ENCODE data around the gene SIRT2.

SIRT2 gene

GRCh38 chr19:38915329-38916321 is 16.2 kb upstream of the SIRT2 start:
- Histone ChIP-seq H4K20me1 (ENCODE audit: insufficient read depth, low read length, poor library complexity, severe bottlenecking) (no peaks in the 10 kb centered on the region), H3K27me3 (ENCODE audit: insufficient read depth, low read length, poor library complexity, severe bottlenecking) (no peaks in the 10 kb centered on the region), H3K4me1 (ENCODE audit: insufficient read depth, low read length, poor library complexity, severe bottlenecking) (peaks cover 7% of the 10 kb centered on the region), H2AFZ (ENCODE audit: low read length) (no peak overlapping the region), H3K9ac (ENCODE audit: low read depth, low read length, poor library complexity, severe bottlenecking) (no peak overlapping the region), H3K9me2 (replicated peaks; ENCODE audit: low read depth, low read length) (no peaks in the 10 kb centered on the region), H3K36me3 (ENCODE audit: insufficient read depth, low read length) (no peaks in the 10 kb centered on the region), H3K9me3 (ENCODE audit: insufficient read depth, low read depth, low read length) (no peaks in the 10 kb centered on the region), H3K4me3 (ENCODE audit: low read length, poor library complexity, severe bottlenecking) (no peak overlapping the region), H3F3A (ENCODE audit: low read depth) (no peaks in the 10 kb centered on the region), H3K79me2 (ENCODE audit: insufficient read depth, low read length) (no peaks in the 10 kb centered on the region), H3K4me2 (ENCODE audit: low read depth, low read length, poor library complexity, severe bottlenecking) (no peak overlapping the region)
- no peak for TF ChIP-seq EZH2phosphoT487 (IDR thresholded peaks at IDR 0.05; ENCODE audit: borderline replicate concordance)
- TF ChIP-seq, protein P1, sequence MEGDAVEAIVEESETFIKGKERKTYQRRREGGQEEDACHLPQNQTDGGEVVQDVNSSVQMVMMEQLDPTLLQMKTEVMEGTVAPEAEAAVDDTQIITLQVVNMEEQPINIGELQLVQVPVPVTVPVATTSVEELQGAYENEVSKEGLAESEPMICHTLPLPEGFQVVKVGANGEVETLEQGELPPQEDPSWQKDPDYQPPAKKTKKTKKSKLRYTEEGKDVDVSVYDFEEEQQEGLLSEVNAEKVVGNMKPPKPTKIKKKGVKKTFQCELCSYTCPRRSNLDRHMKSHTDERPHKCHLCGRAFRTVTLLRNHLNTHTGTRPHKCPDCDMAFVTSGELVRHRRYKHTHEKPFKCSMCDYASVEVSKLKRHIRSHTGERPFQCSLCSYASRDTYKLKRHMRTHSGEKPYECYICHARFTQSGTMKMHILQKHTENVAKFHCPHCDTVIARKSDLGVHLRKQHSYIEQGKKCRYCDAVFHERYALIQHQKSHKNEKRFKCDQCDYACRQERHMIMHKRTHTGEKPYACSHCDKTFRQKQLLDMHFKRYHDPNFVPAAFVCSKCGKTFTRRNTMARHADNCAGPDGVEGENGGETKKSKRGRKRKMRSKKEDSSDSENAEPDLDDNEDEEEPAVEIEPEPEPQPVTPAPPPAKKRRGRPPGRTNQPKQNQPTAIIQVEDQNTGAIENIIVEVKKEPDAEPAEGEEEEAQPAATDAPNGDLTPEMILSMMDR (conservative IDR thresholded peaks at IDR 0.05; ENCODE audit: low read length): no peak

DNA sequence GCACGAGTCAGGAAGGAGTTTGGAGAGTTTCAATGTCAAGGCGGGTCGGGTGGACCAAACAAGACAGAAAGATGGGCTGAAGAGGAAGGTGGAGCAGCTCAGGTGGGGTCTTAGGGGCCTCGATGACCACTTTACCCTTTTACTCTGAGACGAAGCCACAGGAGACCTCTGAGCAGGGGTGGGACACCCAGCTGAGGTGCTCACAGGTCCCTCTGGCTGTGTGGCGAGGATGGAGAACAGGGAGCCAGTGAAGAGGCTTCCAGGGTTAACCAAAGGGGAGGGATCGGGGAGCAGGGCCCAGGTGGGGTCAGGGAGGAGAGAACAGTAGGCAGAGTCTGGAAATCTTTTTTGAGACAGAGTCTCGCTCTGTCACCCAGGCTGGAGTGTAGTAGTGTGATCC is 14.5 kb upstream of the SIRT2 start:
- H3K9ac ChIP-seq (ENCODE audit: low read depth, low read length, poor library complexity, severe bottlenecking): no peak overlapping the region
- H3K4me1 ChIP-seq (ENCODE audit: insufficient read depth, low read length, poor library complexity, severe bottlenecking): peaks cover 7% of the 10 kb centered on the region
- H3K27me3 ChIP-seq (ENCODE audit: insufficient read depth, low read length, poor library complexity, severe bottlenecking): no peaks in the 10 kb centered on the region
- TF ChIP-seq, protein P1 (conservative IDR thresholded peaks at IDR 0.05; ENCODE audit: low read length): no peak
- TF ChIP-seq EZH2phosphoT487 (IDR thresholded peaks at IDR 0.05; ENCODE audit: borderline replicate concordance): no peak
- H3F3A ChIP-seq (ENCODE audit: low read depth): no peaks in the 10 kb centered on the region
- H2AFZ ChIP-seq (ENCODE audit: low read length): no peak overlapping the region
- H3K4me3 ChIP-seq (ENCODE audit: low read length, poor library complexity, severe bottlenecking): no peak overlapping the region
- no peaks in the 10 kb centered on the region for H3K9me3 ChIP-seq (ENCODE audit: insufficient read depth, low read depth, low read length)
- H3K79me2 ChIP-seq (ENCODE audit: insufficient read depth, low read length): no peaks in the 10 kb centered on the region
- no peaks in the 10 kb centered on the region for H3K9me2 ChIP-seq (replicated peaks; ENCODE audit: low read depth, low read length)
- no peak overlapping the region for H3K4me2 ChIP-seq (ENCODE audit: low read depth, low read length, poor library complexity, severe bottlenecking)
- no peaks in the 10 kb centered on the region for H4K20me1 ChIP-seq (ENCODE audit: insufficient read depth, low read length, poor library complexity, severe bottlenecking)
- no peaks in the 10 kb centered on the region for H3K36me3 ChIP-seq (ENCODE audit: insufficient read depth, low read length)

DNA sequence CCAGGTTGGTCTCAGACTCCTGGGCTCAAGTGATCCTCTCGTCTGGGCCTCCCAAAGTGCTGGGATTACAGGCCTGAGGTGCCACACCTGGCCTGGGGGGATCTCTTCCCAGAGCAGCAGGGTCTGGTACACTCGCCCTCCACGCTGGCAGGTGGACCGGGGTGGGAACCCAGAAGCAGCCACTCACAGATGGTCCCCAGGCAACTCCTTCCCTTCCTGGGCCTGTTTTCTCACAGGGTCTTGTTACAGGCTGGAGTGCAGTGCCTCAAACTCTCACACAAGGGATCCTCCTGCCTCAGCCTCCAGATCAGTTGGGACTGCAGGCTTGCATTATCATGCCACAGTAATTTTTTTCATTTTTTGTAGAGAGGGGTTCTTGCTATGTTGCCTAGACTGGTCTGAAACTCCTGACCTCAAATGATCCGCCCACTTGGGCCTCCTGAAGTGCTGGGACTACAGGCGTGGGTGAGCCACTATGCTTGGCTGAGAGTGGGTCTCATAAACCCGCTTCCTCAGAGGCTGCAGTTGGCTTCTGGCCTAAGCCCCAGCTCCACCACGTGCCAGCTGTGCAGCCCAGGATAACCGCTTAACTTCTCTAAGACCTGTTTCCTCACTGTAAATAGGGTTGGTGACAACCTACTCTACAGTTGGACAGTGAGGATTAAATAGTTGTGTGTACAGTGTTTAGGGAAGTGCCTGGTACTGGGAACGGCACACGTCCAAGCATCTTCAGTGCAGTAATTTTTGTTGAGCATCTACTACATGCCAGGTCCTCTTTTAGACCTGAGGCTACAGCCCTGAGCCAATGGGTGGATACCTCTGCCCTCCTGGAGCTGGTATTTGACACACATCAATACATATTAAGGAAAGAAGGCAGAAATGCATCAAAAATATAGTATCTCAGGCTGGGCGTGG is 13.4 kb upstream of the SIRT2 start:
- H2AFZ ChIP-seq (ENCODE audit: low read length): no peak overlapping the region
- H3K9me3 ChIP-seq (ENCODE audit: insufficient read depth, low read depth, low read length): no peaks in the 10 kb centered on the region
- peak overlapping the region; percentile 17 for H3K9ac ChIP-seq (ENCODE audit: low read depth, low read length, poor library complexity, severe bottlenecking)
- no peaks in the 10 kb centered on the region for H3K27me3 ChIP-seq (ENCODE audit: insufficient read depth, low read length, poor library complexity, severe bottlenecking)
- no peaks in the 10 kb centered on the region for H3K79me2 ChIP-seq (ENCODE audit: insufficient read depth, low read length)
- peaks cover 7% of the 10 kb centered on the region for H3K4me1 ChIP-seq (ENCODE audit: insufficient read depth, low read length, poor library complexity, severe bottlenecking)
- H3F3A ChIP-seq (ENCODE audit: low read depth): no peaks in the 10 kb centered on the region
- no peaks in the 10 kb centered on the region for H3K36me3 ChIP-seq (ENCODE audit: insufficient read depth, low read length)
- no peaks in the 10 kb centered on the region for H4K20me1 ChIP-seq (ENCODE audit: insufficient read depth, low read length, poor library complexity, severe bottlenecking)
- no peak overlapping the region for H3K4me2 ChIP-seq (ENCODE audit: low read depth, low read length, poor library complexity, severe bottlenecking)
- H3K9me2 ChIP-seq (replicated peaks; ENCODE audit: low read depth, low read length): no peaks in the 10 kb centered on the region
- H3K4me3 ChIP-seq (ENCODE audit: low read length, poor library complexity, severe bottlenecking): no peak overlapping the region
- TF ChIP-seq EZH2phosphoT487 (IDR thresholded peaks at IDR 0.05; ENCODE audit: borderline replicate concordance): no peak
- TF ChIP-seq, protein P1 (conservative IDR thresholded peaks at IDR 0.05; ENCODE audit: low read length): no peak

Data from Loucy (cell line).